B cell (primary cell): ENCODE measurements around the gene TRIO.

Experiments used
- CTCF ChIP-seq: fragments of 200-600 bp; IDR thresholded peaks from one replicate; pipeline ENCODE4 v1.8.0; 2022; ENCODE audit warnings: antibody characterized with exemption, mild to moderate bottlenecking
- EZH2 ChIP-seq: IDR thresholded peaks from 2 replicates; pipeline ENCODE4 v1.6.1; 2012; ENCODE audit warnings: borderline replicate concordance, low read depth, mild to moderate bottlenecking, moderate library complexity, low read length; ENCODE audit not compliant: insufficient read depth, poor library complexity, severe bottlenecking

- TF ChIP-seq CTCF (no peak), EZH2 (no peak)
Measured at GRCh38 chr5:14322437-14323187, 179.5 kb downstream of the TRIO start.
